DMS53 (cell line): ENCODE measurements around the gene FGD5.

Source experiments
- DNase-seq: peaks from one replicate; lab custom pipeline; 2025; lab: John Stamatoyannopoulos, UW

The FGD5 gene

DNA sequence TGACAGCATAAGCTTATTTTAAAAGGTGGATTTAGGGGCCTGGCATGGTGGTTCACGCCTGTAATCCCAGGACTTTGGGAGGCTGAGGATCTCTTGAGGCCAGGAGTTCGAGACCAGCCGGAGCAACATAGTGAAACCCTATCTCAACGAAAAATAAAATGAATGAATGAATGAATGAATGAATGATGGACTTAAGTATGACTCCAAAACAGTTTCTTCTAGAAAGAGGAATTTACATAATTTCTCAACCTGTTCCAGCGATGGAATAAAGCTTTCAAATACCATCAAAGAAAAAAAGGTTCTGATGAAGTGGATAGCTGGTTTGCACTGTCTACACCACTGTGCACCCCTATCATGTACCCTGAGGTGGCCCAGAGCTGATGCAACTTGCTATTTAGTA, 108.5 kb downstream of the FGD5 start:
- DNase-seq = no peak

GRCh38 chr3:14929310-14930074, 110.7 kb downstream of the FGD5 start:
- DNase-seq = no peak

DNA sequence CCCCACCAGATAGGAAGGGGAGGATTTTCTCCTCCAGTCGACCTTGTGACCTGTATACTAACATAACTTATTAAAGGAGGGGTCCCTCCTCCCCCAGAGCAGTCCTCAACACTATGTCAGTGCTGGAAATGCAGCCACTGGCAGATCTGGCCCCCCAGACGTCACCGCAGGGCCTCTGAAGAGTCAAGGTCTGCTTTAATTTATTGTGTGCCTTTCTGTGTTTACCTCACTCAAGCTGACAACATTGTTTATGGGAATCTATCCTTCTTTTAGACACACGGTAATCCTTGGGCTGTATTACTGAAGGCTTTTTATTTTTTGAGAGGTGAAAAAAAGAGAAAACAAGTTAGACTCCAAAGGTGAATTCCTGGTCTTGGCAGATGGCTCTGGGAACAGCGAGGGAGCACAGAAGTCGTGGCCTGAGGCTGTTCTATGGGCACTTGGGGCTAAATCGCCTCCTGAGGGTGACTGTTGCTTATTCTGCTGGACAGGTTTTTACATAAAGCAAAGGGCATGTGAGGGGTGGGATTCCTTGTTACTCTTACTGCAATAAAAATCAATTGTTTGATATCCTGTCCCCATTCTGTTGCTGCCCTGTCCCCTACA, 115.2 kb downstream of the FGD5 start:
- DNase-seq = no peak

DNA sequence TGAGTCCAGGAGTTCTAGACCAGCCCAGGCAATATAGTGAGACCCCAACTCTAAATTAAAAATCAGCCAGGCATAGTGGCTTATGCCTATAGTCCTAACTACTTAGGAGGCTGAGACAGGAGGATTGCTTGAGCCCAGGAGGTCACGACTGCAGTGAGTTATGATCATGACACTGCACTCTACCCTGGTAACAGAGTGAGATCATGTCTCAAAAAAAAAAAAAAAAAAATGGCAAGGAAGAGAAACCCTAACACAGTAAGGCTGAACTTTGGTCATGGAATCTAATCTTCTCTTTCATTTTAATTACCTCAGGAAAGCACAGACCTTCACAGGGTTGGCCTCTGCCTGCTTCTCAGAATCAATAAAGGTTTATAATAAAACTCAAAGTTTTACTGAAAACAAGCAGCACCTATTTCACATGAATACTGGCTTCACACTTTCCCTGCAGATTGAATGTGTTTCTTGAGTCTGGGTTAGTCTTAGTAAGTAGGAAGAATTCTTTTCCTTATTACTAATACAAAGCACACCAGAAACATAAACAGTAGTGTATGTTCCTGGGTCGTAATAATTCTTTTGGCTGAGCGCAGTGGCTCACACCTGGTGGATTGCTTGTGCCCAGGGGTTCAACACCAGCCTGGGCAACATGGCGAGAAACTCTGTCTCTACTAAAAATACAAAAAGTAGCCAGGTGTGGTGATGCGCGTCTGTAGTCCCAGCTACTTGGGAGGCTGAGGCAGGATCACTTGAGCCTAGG, 117.0 kb downstream of the FGD5 start:
- DNase-seq = no peak

DNA sequence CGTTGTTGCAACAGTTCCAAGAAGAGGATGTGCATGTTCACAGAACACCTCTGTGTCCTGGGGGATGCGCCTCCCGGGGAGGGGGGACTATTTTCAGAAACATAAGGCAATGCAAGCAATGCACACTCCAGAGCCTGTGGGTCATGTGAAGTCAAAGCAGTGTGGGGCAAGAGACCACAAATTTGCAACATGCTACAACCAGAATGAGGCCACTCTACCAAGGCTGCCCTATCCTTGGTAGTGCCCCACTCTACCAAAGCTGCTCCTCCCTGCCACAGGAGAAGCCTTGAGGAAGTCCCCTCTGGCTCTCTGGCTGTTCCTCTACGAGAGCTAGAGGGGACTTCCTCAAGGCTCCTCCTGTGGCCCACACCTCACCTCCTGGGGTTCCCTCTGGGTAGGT, 120.2 kb downstream of the FGD5 start:
- DNase-seq = no peak

DNA sequence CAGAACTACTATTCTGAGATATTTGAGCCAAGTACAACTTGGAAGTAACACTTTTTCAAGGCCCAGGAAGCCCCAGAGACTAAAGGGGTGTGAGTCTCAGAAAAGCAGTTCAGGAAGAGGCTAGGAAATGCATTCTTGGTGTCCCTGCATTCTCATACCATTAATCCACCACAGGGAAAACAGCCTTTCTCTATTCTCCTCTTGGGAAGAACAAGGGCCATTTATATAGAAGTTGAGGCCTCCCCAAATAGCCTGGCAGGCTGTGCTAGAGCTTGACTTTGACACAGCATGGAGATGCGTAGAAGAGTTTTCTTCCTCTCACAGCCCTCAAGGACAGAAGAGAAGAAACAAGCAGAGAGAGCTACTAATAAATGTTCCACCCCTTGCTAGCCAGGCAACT, 123.1 kb downstream of the FGD5 start:
- no peak for DNase-seq

GRCh38 chr3:14943042-14943441, 124.3 kb downstream of the FGD5 start:
- no peak for DNase-seq

DNA sequence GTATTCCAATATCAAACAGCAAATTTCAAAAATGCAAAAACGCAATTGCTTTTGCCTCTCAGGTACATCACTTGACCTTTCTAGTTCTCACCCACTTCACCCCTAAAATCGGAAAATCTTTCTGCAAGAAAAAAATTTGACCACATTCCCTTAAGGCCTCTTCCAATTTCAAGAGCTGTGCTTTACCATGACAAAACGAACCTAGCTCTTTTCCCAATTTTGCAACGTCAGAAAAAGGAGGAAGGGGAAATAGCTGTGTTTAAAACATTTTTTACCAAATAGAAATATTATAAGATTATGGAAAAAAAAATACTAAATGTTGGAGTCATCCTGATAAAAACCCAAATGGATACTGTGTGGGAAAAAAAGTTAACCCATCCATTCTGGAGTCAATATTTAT, 127.5 kb downstream of the FGD5 start:
- DNase-seq = no peak

GRCh38 chr3:14946739-14947099, 128.0 kb downstream of the FGD5 start:
- DNase-seq = no peak

GRCh38 chr3:14947100-14947885, 128.5 kb downstream of the FGD5 start, which contains the start of gene NR2C2:
Gene NR2C2 (plus strand): TSS chr3:14947583. CDS start chr3:15003915, 56,332 bp downstream.
- peak; percentile 80 for DNase-seq

- DNase-seq = peak; percentile 90
Measured at GRCh38 chr3:14947886-14948608, 129.3 kb downstream of the FGD5 start.

- DNase-seq = no peak
Measured at GRCh38 chr3:14948609-14949038, 129.9 kb downstream of the FGD5 start.

DNA sequence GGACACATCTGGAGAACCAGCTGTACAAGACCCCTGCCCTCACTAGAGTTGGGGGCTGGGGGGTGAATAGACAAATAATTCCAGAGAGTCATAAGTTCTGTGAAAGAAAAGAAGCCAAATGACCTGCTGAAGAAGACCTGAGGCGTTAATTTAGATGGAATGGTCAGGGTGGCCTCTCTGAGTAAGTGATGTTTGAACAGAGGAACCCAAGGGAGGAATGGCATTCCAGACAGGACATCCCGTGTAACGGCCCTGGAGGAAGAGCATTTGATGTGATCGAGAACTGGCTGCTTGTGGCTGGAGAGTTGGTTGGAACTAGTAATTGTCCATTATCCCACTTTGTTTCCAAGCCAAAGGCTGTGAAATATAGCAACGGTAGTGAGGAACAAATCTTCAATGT, 130.4 kb downstream of the FGD5 start:
- DNase-seq = no peak

- no peak for DNase-seq
Measured at GRCh38 chr3:14950274-14950673, 131.5 kb downstream of the FGD5 start.

DNA sequence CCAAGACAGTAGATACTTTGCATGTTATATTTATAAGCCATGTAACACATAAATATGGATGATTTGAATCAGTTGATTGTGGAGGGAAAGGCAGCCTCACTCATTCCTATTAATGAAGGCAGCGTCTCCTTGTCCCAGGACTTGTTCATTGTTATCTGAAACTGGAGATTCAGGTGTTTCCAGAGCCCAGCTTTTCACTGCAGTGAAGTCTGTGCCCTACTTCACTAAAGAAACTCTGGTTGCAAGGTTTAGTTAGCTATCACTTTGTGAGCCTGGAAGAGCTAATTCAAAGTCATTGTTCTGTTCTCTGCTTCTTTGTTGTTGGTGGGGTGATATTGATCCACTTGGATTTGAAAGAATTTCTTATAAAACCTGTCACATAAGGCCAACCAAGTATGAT, 138.4 kb downstream of the FGD5 start:
- DNase-seq = no peak

DNA sequence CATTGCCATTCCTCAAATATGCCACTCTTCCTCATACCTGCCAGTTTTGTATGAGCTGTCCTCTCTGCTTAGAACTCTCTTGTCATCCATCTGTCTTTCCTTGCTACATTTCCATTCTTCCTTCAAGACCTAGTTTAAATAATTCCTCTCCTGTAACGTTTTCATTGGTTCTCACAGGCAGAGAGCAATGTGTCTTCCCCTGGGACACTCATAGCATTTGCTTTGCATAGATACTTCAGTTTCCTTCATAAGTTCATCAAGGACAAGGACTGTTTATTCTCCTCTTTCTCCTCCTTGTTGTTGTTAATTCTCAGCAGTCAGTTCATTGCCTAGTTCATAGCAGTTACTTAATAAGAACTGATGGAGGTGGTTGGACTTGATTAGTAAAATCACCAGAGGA, 139.2 kb downstream of the FGD5 start:
- no peak for DNase-seq

DNA sequence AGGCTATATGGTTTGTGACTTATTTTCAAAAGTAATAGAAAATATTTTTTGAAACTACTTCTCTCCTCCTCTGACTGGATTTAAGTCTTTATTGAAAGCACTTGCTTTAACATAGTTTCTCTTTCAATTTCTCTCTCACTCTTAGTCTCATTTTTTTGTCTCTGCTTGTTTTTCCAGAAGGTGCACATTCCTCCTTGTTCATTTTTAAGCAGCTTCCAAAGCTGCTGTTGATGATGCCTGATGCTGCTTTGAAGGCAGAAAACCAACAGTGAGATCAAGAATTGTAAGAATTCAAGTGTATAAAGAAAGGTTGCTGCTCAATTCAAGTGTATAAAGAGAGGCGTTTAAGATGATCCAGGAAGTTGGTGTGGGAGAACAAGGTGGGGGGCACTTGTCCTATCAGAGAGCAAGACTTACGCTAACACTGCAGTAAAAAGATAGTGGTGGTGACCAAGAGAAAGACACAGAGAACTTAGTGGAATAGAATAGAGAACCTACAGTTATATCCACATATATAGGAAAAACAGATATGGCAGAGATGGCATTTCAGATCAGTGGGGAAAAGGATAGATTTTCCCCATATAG, 140.7 kb downstream of the FGD5 start:
- no peak for DNase-seq

- DNase-seq = no peak
Measured at GRCh38 chr3:14962762-14963161, 144.0 kb downstream of the FGD5 start.

DNA sequence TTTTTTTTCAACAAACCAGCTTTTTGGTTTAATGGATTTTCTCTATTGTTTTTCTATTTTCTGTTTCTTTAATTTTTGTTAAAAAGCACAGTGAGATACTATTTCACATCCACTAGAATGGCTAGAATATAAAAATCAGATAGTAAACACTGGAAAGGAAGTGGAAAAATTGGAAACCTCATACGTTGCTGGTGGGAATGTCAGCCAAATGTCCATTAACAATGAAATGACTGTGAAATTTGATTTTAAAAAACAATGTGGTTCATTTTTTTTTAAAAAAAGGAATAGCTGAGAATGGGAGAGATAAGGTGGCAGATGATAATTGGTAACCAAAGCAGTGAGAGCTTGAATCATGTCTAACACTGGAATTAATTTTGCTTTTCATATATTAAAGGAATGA, 148.5 kb downstream of the FGD5 start:
- DNase-seq = no peak

GRCh38 chr3:14969671-14970070, 150.9 kb downstream of the FGD5 start:
- no peak for DNase-seq

DNA sequence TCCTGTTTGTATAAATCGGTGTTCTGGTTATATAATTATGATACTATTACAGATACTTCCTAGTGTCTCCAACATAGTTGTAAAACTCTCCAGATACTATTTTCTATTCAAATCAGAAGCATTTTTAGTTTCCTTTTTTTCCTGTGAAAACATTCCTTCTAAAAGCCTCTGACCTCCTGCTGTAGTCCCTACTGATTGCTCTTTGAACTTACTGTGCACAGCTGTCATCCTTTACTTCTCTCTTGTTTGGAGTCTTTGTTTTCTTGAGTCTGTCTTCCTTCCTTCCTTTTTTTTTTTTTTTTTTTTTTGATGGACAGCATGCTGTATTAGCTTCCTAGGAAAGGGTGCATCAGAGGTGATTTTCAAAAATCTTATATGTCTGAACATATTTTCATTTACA, 157.6 kb downstream of the FGD5 start:
- DNase-seq = no peak
